HepG2 (cell line): ENCODE measurements around the gene COASY. TPM values are rescaled to one million over a fixed set of nuclear protein-coding genes. Genes with fewer than 3 reads are reported as not detected.

ENCODE experiments used
- ATM ChIP-seq: fragments of 450-650 bp; IDR thresholded peaks from 2 replicates; pipeline ENCODE4 v1.7.1; 2017; ENCODE audit warnings: mild to moderate bottlenecking, borderline replicate concordance
- BHLHE40 ChIP-seq: IDR thresholded peaks from 2 replicates; pipeline ENCODE4 v1.6.1; 2011; ENCODE audit warnings: low read length, improper control_type of control experiment
- CBX5 ChIP-seq: sonication (generic); formaldehyde crosslinking; IDR thresholded peaks from 2 replicates; pipeline ENCODE4 v1.4.0; 2020; ENCODE audit warnings: missing genetic modification reagents, borderline replicate concordance
- DNMT3B ChIP-seq: conservative IDR thresholded peaks from 2 replicates; pipeline ENCODE4 v1.6.1; 2016; ENCODE audit warnings: missing biosample characterization, control low read depth
- FOXP1 ChIP-seq, 2 experiments: fragments of 450-650 bp in 1 of 2; IDR thresholded peaks; 2 replicates each; pipeline ENCODE4 v1.6.1; 2017 to 2018; ENCODE audit warnings: antibody characterized with exemption in 1 of 2
- GABPA ChIP-seq, 2 experiments: IDR thresholded peaks; 2 replicates each; pipeline ENCODE4 v1.6.1; 2011 to 2016; ENCODE audit warnings: low read depth in 2 of 2, low read length in 1 of 2, missing biosample characterization in 1 of 2, missing genetic modification characterization in 1 of 2
- GATA4 ChIP-seq: sonication (generic); IDR thresholded peaks from 2 replicates; pipeline ENCODE4 v1.6.1; 2016; ENCODE audit warnings: antibody characterized with exemption, low read depth, borderline replicate concordance
- KAT2B ChIP-seq: fragments of 150-350 bp; IDR thresholded peaks from 2 replicates; pipeline ENCODE4 v1.6.1; 2014; ENCODE audit warnings: low read depth, low read length, borderline replicate concordance
- NRL ChIP-seq: sonication (generic); formaldehyde crosslinking; IDR thresholded peaks from 2 replicates; pipeline ENCODE4 v1.5.0; 2020; ENCODE audit warnings: missing genetic modification reagents, mild to moderate bottlenecking, moderate library complexity, borderline replicate concordance
- PAF1 ChIP-seq: IDR thresholded peaks from 2 replicates; pipeline ENCODE4 v1.6.1; 2016; ENCODE audit warnings: missing genetic modification reagents, missing compliant biosample characterization
- RAD21 ChIP-seq: fragments of 450-650 bp; formaldehyde crosslinking; IDR thresholded peaks from 2 replicates; pipeline ENCODE4 v1.5.0; 2020; ENCODE audit warnings: mild to moderate bottlenecking
- RARG ChIP-seq: sonication (generic); formaldehyde crosslinking; IDR thresholded peaks from 2 replicates; pipeline ENCODE4 v1.4.0; 2020; ENCODE audit warnings: low read depth, mild to moderate bottlenecking, missing genetic modification reagents
- SAP130 ChIP-seq: IDR thresholded peaks from 2 replicates; pipeline ENCODE4 v1.6.1; 2016; ENCODE audit warnings: low read depth
- SATB2 ChIP-seq: sonication (generic); formaldehyde crosslinking; IDR thresholded peaks from 2 replicates; pipeline ENCODE4 v1.5.0; 2020; ENCODE audit warnings: missing genetic modification reagents
- SCMH1 ChIP-seq: sonication (generic); formaldehyde crosslinking; IDR thresholded peaks from 2 replicates; pipeline ENCODE4 v1.9.0; 2021; ENCODE audit warnings: missing genetic modification reagents, mild to moderate bottlenecking, borderline replicate concordance
- YY1 ChIP-seq: IDR thresholded peaks from 2 replicates; pipeline ENCODE4 v1.6.1; 2011; ENCODE audit warnings: low read length, low read depth, moderate library complexity, mild to moderate bottlenecking; ENCODE audit not compliant: insufficient read depth, insufficient replicate concordance
- ZFP36L1 ChIP-seq: sonication (generic); formaldehyde crosslinking; IDR thresholded peaks from 2 replicates; pipeline ENCODE4 v1.8.0; 2022; ENCODE audit warnings: mild to moderate bottlenecking, missing genetic modification reagents, moderate library complexity
- ZMYM3 ChIP-seq: sonication (generic); formaldehyde crosslinking; IDR thresholded peaks from 2 replicates; pipeline ENCODE4 v1.5.1; 2020; ENCODE audit warnings: mild to moderate bottlenecking, missing genetic modification reagents
- ZNF121 ChIP-seq: sonication (generic); formaldehyde crosslinking; IDR thresholded peaks from 2 replicates; pipeline ENCODE4 v1.5.0; 2020; ENCODE audit warnings: mild to moderate bottlenecking, missing genetic modification reagents
- polyA plus RNA-seq, 8 experiments: library from polyadenylated mRNA; depleted of rRNA in 3 of 8; stranded (reverse) in 7 of 8; unstranded in 1 of 8; fragments of >200 nt; fragmentation: Illumina TruSeq in 4 of 8; extraction: Trizol in 4 of 8; gene quantifications; 2 replicates each; pipeline versions ENCODE4 v1.2.1 to v1.2.3, GENCODE V29; 2011 to 2016; ENCODE audit warnings: low read depth in 4 of 8, missing spikeins in 1 of 8, mixed read lengths in 1 of 8; ENCODE audit not compliant: insufficient read depth in 1 of 8
- total RNA-seq, 5 experiments: library from RNA; depleted of rRNA; stranded (reverse); fragments of >200 nt; fragmentation: Illumina TruSeq; extraction: Trizol; gene quantifications; 2 replicates each; pipeline ENCODE4 v1.2.3, GENCODE V29; 2016; ENCODE audit warnings: low read depth in 1 of 5
- TF ChIP-seq, protein P1 (sequence below): IDR thresholded peaks from 2 replicates; pipeline ENCODE4 v1.6.1; 2016; ENCODE audit warnings: missing compliant biosample characterization, missing genetic modification reagents, borderline replicate concordance
- TF ChIP-seq, protein P2 (sequence below): sonication (generic); formaldehyde crosslinking; conservative IDR thresholded peaks from 2 replicates; pipeline ENCODE4 v1.5.0; 2020; ENCODE audit warnings: missing genetic modification reagents
- TF ChIP-seq, protein P3 (sequence below), 2 experiments: sonication (generic) in 1 of 2; formaldehyde crosslinking in 1 of 2; IDR thresholded peaks; 2 replicates each; pipeline versions ENCODE4 v1.4.0 to v1.6.1; 2018 to 2020; ENCODE audit warnings: missing genetic modification reagents in 2 of 2, borderline replicate concordance in 1 of 2, low read depth in 1 of 2, mild to moderate bottlenecking in 1 of 2, missing biosample characterization in 1 of 2
- TF ChIP-seq, protein P4 (sequence below): sonication (generic); formaldehyde crosslinking; IDR thresholded peaks from 2 replicates; pipeline ENCODE4 v1.8.0; 2023; ENCODE audit warnings: mild to moderate bottlenecking, missing genetic modification reagents

The COASY gene
- total and polyA plus RNA-seq, 2 of the 13 experiments (the other 11 are each of a cell fraction or from before 2014, with no cell fraction given) = 90.7 to 125 TPM

DNA sequence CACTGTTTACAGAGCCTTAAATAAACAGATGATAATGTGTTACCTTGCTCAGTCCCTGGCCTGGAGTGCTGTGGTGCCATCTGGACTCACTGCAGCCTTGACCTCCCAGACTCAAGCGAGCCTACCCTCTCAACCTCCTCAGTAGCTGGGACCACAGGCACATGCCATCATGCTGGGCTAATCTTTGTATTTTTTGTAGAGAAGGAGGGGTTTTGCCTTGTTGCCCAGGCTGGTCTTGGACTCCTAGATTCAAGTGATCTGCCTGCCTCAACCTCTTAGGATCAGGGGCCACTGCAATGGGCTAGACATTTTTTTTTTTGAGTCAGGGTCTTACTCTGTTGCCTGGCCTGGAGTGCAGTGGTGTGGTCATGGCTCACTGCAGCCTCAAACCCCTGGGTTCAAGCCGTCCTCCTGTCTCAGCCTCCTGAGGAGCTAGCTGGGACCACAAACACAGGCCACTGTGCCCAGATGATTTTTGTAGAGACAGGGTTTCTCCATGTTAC is 30.9 kb upstream of the COASY start (continued):
- TF ChIP-seq, protein P1, sequence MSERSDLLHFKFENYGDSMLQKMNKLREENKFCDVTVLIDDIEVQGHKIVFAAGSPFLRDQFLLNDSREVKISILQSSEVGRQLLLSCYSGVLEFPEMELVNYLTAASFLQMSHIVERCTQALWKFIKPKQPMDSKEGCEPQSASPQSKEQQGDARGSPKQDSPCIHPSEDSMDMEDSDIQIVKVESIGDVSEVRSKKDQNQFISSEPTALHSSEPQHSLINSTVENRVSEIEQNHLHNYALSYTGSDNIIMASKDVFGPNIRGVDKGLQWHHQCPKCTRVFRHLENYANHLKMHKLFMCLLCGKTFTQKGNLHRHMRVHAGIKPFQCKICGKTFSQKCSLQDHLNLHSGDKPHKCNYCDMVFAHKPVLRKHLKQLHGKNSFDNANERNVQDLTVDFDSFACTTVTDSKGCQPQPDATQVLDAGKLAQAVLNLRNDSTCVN (CRISPR knock-in tag) = 0 out of 2 replicates have a peak, but pooled peaks have one; percentile 72
- TF ChIP-seq ZFP36L1 (peak; percentile 96), SAP130 (CRISPR knock-in tag) (peak; percentile 96), FOXP1 (IDR thresholded peaks at IDR 0.05) (peak; percentile 81), FOXP1 (CRISPR knock-in tag; IDR thresholded peaks at IDR 0.05) (peak; percentile 97), NRL (CRISPR knock-in tag) (peak; percentile 52; the same call in 1 of the 2 replicates), YY1 (peak; percentile 36), SATB2 (CRISPR knock-in tag) (no peak), SCMH1 (CRISPR knock-in tag) (no peak), ZMYM3 (CRISPR knock-in tag) (peak; percentile 93), ZNF121 (CRISPR knock-in tag) (no peak), RAD21 (CRISPR knock-in tag) (no peak), CBX5 (CRISPR knock-in tag) (peak; percentile 77; the same call in 1 of the 2 replicates), RARG (CRISPR knock-in tag) (peak; percentile 22; the same call in 1 of the 2 replicates), BHLHE40 (peak; percentile 72), PAF1 (CRISPR knock-in tag) (no peak), GATA4 (no peak), KAT2B (no peak), GABPA (IDR thresholded peaks at IDR 0.05; ENCODE audit: low read depth, low read length) (no peak), GABPA (CRISPR knock-in tag; IDR thresholded peaks at IDR 0.05; ENCODE audit: low read depth) (peak; percentile 61), DNMT3B (no peak), ATM (no peak)
- TF ChIP-seq, protein P2, sequence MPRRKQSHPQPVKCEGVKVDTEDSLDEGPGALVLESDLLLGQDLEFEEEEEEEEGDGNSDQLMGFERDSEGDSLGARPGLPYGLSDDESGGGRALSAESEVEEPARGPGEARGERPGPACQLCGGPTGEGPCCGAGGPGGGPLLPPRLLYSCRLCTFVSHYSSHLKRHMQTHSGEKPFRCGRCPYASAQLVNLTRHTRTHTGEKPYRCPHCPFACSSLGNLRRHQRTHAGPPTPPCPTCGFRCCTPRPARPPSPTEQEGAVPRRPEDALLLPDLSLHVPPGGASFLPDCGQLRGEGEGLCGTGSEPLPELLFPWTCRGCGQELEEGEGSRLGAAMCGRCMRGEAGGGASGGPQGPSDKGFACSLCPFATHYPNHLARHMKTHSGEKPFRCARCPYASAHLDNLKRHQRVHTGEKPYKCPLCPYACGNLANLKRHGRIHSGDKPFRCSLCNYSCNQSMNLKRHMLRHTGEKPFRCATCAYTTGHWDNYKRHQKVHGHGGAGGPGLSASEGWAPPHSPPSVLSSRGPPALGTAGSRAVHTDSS = no peak
- TF ChIP-seq, protein P3, sequence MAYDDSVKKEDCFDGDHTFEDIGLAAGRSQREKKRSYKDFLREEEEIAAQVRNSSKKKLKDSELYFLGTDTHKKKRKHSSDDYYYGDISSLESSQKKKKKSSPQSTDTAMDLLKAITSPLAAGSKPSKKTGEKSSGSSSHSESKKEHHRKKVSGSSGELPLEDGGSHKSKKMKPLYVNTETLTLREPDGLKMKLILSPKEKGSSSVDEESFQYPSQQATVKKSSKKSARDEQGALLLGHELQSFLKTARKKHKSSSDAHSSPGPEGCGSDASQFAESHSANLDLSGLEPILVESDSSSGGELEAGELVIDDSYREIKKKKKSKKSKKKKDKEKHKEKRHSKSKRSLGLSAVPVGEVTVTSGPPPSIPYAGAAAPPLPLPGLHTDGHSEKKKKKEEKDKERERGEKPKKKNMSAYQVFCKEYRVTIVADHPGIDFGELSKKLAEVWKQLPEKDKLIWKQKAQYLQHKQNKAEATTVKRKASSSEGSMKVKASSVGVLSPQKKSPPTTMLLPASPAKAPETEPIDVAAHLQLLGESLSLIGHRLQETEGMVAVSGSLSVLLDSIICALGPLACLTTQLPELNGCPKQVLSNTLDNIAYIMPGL (CRISPR knock-in tag; IDR thresholded peaks at IDR 0.05; ENCODE audit: borderline replicate concordance in 1 of 2, low read depth in 1 of 2) = peak; percentile 10 to 53; a peak in 2 of 4 replicates
- TF ChIP-seq, protein P4, sequence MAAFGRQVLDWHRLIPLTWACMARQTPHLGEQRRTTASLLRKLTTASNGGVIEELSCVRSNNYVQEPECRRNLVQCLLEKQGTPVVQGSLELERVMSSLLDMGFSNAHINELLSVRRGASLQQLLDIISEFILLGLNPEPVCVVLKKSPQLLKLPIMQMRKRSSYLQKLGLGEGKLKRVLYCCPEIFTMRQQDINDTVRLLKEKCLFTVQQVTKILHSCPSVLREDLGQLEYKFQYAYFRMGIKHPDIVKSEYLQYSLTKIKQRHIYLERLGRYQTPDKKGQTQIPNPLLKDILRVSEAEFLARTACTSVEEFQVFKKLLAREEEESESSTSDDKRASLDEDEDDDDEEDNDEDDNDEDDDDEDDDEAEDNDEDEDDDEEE (CRISPR knock-in tag) = no peak
